Activated CD4-positive, alpha-beta T cell treated with anti-CD3 and anti-CD28 coated beads, Interleukin-2, amount 10 ng/mL, durations not matched to agents 7 days and 5 days (primary cell): ENCODE data around the gene ARFGAP3. TPM values are rescaled to one million over a fixed set of nuclear protein-coding genes. Genes with fewer than 3 reads are reported as not detected.
"Not testable (repeated sequence)": the region's sequence is repeated elsewhere in the genome, so short reads cannot be mapped to it uniquely, and the experiment has no call there.

Experiments
- CTCF ChIA-PET: fragments of 350-600 bp; sonication (Branson Sonifier 250); formaldehyde crosslinking; loops from one replicate; lab custom pipeline; 2021; ENCODE audit warnings: antibody characterized with exemption; lab: Charles Lee
- POLR2A ChIA-PET: fragments of 350-600 bp; sonication (Branson Sonifier 250); formaldehyde crosslinking; loops from one replicate; lab custom pipeline; 2021; ENCODE audit warnings: antibody characterized with exemption; lab: Charles Lee
- DNase-seq: peaks from one replicate; pipeline ENCODE4 v3.0.0-alpha.2; 2020
- H3K27ac Mint-ChIP-seq: one replicate; pipeline ENCODE4 v1.8.0; 2021; ENCODE audit warnings: mild to moderate bottlenecking, moderate library complexity, mixed read lengths
- H3K27me3 Mint-ChIP-seq: one replicate; pipeline ENCODE4 v1.8.0; 2021; ENCODE audit warnings: mixed read lengths
- H3K36me3 Mint-ChIP-seq: one replicate; pipeline ENCODE4 v1.8.0; 2021; ENCODE audit warnings: low read depth, mixed read lengths
- H3K4me1 Mint-ChIP-seq: one replicate; pipeline ENCODE4 v1.8.0; 2021; ENCODE audit warnings: mixed read lengths
- H3K4me3 Mint-ChIP-seq: one replicate; pipeline ENCODE4 v1.8.0; 2021; ENCODE audit warnings: mild to moderate bottlenecking, moderate library complexity, mixed read lengths
- H3K9me3 Mint-ChIP-seq: one replicate; pipeline ENCODE4 v1.8.0; 2021; ENCODE audit warnings: mixed read lengths
- total RNA-seq, 2 experiments: library from RNA; stranded (reverse); gene quantifications; one replicate each; pipeline ENCODE4 v1.2.3, GENCODE V29; 2021

ARFGAP3 gene
- total RNA-seq, 2 experiments from 2014 or later: 23.9 to 25.5 TPM

DNA sequence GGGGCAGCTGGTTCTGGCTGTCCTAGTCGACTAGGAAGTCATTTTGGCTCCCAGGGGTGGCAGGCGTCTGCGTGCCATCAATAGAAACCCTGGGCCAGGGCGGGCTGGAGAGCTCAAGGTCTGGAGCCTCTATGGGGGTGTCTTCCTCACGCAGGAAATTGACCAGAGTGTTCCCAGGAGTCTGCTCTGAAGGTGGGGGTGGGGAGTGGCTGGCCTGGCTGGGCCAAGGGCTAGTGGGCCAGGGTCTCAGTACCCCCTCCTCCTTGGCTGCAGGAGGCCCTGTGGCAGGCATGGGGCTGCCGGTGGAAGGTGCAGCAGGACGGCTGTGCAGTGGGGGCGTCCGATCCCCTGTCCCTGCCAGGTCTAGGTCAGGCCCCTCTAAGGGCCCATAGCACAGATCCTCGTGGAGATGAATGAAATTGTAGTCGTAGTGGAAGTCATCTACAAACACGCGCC is 64.6 kb downstream of the ARFGAP3 start:
- H3K9me3 Mint-ChIP-seq: no peaks in the 10 kb centered on the region

DNA sequence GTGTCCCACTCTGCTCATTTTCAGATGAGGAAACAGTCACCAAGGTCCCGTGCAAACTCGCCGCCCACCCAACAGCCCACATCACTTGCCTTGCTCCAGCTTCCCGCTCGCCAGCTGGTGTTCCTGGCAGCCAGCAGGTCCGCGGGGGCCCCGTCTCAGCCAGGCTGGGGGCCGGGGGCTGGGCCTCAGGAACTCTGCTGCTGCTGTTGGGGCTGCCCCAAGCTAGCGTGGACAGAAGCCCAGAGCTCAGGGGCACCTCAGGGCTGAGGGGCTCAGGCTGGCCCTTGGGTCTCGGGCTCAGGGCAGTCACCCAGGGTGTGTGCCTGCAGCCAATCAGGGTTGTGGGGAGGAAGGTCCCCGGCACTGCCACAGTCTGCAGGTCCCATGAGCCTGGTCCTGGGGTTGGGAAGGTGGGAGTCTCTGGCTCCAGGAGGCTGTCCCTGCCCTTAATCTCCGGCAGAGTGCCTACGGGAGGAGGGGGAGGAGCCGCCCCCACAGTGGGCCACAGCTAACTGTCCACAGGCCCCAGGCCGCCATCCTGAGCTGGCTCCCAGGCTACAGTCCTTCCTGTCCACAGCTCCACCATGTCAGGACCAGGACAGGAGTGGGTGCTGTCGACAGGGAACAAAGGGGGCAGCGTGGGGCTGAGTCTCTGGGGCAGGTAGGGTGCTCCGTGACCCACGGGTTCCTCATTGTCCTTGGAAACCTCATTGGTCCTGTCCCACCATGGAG is 65.2 kb downstream of the ARFGAP3 start:
- H3K27me3 Mint-ChIP-seq: no peaks in the 10 kb centered on the region
- H3K27ac Mint-ChIP-seq: no peak overlapping the region
- H3K36me3 Mint-ChIP-seq: no peaks in the 10 kb centered on the region
- H3K4me1 Mint-ChIP-seq: peaks cover 2% of the 10 kb centered on the region
- CTCF ChIA-PET: interaction anchor here (0.6 to 2.1 kb wide), 2 partner anchors 10 to 357 kb away, joined by 3 to 7 read pairs; no protein-coding TSS in a partner anchor
- DNase-seq: no peak
- H3K4me3 Mint-ChIP-seq: no peak overlapping the region
- no peaks in the 10 kb centered on the region for H3K9me3 Mint-ChIP-seq
- POLR2A ChIA-PET: interaction anchor here (0.7 kb wide), 1 partner anchor 81 kb away, joined by 3 read pairs; no protein-coding TSS in a partner anchor

More for the DNA sequence above, 64.6 kb downstream of the ARFGAP3 start:
- no peak for DNase-seq
- CTCF ChIA-PET: interaction anchor here (2.1 kb wide), 1 partner anchor 9 kb away, joined by 7 read pairs; no protein-coding TSS in a partner anchor
- Mint-ChIP-seq H3K4me1 (peaks cover 6% of the 10 kb centered on the region), H3K4me3 (no peak overlapping the region), H3K36me3 (peaks cover under 1% of the 10 kb centered on the region), H3K27ac (no peak overlapping the region), H3K27me3 (no peaks in the 10 kb centered on the region)
- POLR2A ChIA-PET: no interaction called here

DNA sequence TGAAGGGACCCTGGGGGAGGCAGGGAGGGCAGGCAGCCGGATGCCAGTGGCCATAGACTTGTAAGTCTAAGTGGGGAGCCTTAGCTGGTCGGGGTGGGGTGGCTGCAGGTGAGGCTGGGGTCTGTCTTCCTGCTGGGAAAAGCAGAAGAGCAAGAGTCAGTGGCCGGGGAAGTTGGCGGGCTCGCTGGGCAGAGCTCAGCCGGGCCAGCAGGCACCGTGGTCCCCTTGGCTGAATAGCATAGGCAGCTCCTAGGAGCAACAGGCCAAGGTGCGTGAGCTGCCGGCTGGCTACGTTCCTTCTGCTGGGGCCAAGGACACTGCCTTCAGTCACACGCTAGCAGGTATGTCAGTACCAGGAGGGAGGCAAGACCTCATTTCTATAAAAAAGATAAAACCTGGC is 68.6 kb downstream of the ARFGAP3 start:
- CTCF ChIA-PET: no interaction called here
- POLR2A ChIA-PET: interaction anchor here (0.6 kb wide), 1 partner anchor 872 kb away, joined by 13 read pairs; no protein-coding TSS in a partner anchor
- Mint-ChIP-seq H3K9me3 (no peaks in the 10 kb centered on the region), H3K27ac (no peak overlapping the region), H3K4me1 (no peaks in the 10 kb centered on the region), H3K27me3 (no peaks in the 10 kb centered on the region), H3K4me3 (no peak overlapping the region), H3K36me3 (no peaks in the 10 kb centered on the region)
- no peak for DNase-seq

DNA sequence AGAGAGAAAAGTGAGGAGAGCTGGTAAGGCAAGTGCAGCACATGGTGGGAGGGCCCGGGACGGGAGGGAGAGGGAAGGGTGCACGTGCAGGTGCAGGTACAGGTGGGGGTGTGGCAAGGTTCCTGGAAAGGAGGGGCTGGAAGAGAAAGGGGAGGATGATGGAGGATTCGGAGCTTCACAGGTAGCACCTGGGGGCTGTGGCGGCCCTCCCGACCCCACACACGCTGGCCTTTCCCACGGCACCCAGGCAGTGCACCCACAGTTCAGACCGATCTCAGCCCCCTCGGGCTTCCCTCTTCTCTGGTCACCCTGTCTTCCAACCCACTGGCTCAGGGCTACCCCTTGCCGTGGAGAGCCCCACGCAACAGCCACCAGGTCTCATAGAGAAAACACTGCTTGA is 69.1 kb downstream of the ARFGAP3 start:
- Mint-ChIP-seq H3K36me3 (no peaks in the 10 kb centered on the region), H3K4me3 (no peak overlapping the region), H3K27me3 (no peaks in the 10 kb centered on the region), H3K4me1 (no peaks in the 10 kb centered on the region), H3K27ac (no peak overlapping the region), H3K9me3 (no peaks in the 10 kb centered on the region)
- ChIA-PET POLR2A (interaction anchor here (0.6 kb wide), 1 partner anchor 872 kb away, joined by 13 read pairs; no protein-coding TSS in a partner anchor), CTCF (no interaction called here)
- no peak for DNase-seq

DNA sequence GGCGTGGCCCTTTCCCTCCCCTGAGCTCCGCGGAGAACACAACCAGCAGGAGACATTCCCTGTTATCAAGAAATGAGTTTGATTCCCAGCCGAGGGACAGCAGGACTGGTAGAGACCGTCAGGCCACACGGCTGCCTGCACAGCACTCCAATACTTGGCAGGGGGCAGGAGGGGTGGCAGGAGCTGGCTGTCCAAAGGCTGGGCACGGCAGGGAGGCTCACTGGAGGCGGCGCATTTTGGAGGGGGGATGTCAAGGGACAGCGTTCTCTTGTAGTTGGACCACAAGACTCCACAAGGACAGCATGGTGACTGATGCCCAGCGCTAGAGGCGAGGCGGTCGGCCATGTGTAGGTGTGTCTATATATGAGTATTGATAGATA is 69.7 kb downstream of the ARFGAP3 start:
- POLR2A ChIA-PET: no interaction called here
- H3K4me1 Mint-ChIP-seq: no peaks in the 10 kb centered on the region
- CTCF ChIA-PET: no interaction called here

DNA sequence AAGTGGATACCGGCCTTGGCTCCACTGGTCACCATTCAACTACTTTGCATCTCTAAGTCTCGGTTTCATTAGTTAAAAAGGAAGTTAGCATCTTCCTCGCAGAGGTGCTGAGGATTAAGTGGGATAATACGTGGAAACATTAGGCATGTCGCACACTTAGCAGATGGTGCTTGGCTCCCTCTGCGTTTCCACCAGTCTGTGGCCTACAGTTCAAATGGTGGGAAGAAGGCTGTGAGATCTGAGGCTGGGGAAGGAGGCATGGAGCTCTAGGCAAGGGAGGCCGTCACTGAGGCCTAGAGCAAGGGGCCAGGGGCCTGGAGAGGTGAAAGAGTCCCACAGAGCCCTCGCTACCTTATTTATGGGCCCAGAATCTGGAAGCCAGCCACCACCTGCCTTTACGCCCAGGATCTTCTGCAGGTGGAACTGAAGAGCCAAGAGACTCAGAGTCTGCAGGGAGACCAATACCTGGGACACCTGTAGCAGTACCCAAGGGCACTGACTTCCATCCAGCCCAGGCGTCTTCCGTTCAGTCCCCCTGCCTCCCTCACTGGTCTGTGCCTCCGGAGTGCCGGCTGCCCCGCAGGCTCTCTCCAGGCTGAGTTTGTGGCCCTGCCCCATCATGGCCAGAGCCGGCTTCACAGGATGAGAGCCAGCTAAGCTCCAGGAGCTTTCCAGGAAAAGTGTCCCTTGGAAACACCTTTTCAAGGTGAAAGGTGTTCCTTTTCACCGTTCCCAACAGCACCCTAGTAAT is 70.3 kb downstream of the ARFGAP3 start:
- Mint-ChIP-seq H3K4me1 (no peaks in the 10 kb centered on the region), H3K27ac (no peak overlapping the region), H3K9me3 (no peaks in the 10 kb centered on the region), H3K36me3 (no peaks in the 10 kb centered on the region), H3K27me3 (no peaks in the 10 kb centered on the region), H3K4me3 (no peak overlapping the region)
- ChIA-PET POLR2A (no interaction called here), CTCF (interaction anchor here (0.9 kb wide), 1 partner anchor 118 kb away, joined by 3 read pairs; no protein-coding TSS in a partner anchor)
- no peak for DNase-seq

More for the DNA sequence above, 69.7 kb downstream of the ARFGAP3 start:
- no peaks in the 10 kb centered on the region for H3K27me3 Mint-ChIP-seq
- H3K4me3 Mint-ChIP-seq: no peak overlapping the region
- no peak for DNase-seq
- H3K9me3 Mint-ChIP-seq: no peaks in the 10 kb centered on the region
- no peaks in the 10 kb centered on the region for H3K36me3 Mint-ChIP-seq
- no peak overlapping the region for H3K27ac Mint-ChIP-seq

DNA sequence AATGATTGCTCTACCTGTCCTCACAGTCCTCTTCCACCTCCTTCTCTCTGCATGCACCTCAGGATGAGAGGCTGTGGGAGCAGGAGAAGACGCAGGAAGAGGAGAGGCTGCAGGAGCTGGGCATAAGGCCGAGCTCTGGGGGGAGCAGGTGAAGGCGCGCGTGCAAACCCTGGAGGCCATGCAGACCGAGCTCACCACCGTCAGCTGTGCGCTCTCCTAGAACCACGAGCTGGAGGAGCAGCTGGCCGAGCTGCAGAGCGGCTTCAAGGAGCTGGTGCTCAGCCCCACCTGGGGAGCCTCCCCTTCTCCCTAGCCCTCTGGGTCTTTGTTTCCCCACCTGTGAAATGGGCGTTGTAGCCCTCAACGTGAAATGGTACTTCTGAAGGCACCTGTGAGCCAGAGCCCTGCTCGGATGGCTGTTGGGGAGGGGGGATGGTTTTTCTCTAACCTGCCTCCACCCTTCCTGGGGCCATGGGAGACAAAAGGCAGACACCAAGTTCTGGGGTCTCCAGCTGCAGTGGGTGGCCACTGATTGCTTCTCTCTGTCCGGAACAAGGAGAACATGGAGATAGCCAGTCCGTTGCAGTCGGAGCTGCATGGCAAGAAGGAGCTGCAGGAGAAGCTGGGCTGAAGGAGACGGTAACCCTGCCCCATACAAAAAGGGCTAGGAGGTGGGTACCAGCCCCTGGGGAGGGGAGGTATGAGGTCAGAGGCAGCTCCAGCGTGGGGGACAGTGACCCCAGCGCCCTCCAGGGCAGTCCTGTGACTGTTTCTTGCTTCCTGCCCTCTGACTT is 71.2 kb downstream of the ARFGAP3 start:
- POLR2A ChIA-PET: interaction anchor here (0.6 kb wide), 1 partner anchor 35 kb away, joined by 3 read pairs; no protein-coding TSS in a partner anchor
- Mint-ChIP-seq H3K9me3 (no peaks in the 10 kb centered on the region), H3K36me3 (no peaks in the 10 kb centered on the region), H3K27ac (no peak overlapping the region), H3K4me3 (no peak overlapping the region), H3K27me3 (no peaks in the 10 kb centered on the region), H3K4me1 (no peaks in the 10 kb centered on the region)
- CTCF ChIA-PET: interaction anchor here (0.9 kb wide), 1 partner anchor 117 kb away, joined by 3 read pairs; no protein-coding TSS in a partner anchor
- no peak for DNase-seq

DNA sequence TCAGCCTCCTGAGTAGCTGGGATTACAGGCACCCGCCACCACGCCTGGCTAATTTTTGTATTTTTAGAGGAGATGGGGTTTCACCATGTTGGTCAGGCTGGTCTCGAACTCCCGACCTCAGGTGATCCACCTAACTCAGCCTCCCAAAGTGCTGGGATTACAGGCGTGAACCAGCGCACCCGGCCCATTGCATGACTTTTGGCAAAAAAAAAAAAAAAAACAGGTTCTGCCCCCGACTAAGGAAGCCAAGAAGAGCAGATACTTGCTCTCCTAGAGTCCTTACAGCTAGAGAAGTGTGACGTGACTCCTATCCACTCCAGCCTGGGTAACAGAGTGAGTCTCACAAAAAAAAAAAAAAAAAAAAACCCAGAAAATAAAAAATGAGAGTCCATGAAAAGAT is 74.8 kb downstream of the ARFGAP3 start:
- not testable (repeated sequence) for H3K27ac Mint-ChIP-seq, H3K27me3 Mint-ChIP-seq

DNA sequence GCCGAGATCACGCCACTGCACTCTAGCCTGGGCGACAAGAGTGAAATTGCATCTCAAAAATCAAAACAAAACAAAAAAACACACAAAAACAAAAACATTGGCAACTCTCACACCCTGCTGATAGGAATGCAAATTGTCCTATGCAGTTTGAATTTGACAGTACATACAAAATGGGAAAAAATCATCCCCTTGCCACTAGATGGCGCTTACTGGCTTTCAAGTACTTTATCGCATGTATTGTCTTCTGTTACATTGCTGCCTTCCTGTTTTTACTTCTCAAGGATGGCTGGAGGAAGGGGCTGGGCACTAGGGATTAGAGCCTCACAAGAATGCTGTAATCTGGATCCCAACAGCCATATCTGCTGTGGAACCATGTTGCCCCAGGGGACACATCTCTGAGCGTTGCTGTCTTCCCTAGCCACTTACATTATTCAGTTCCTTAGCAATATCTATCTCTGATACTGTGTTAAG is 77.0 kb downstream of the ARFGAP3 start:
- Mint-ChIP-seq H3K27ac (no peak overlapping the region), H3K4me3 (no peak overlapping the region), H3K9me3 (no peaks in the 10 kb centered on the region), H3K4me1 (no peaks in the 10 kb centered on the region), H3K36me3 (no peaks in the 10 kb centered on the region), H3K27me3 (no peaks in the 10 kb centered on the region)
- ChIA-PET POLR2A (no interaction called here), CTCF (interaction anchor here (0.7 kb wide), 2 partner anchors 20 to 254 kb away, joined by 3 to 4 read pairs; no protein-coding TSS in a partner anchor)
- peak; percentile 79 for DNase-seq

More for the DNA sequence above, 74.8 kb downstream of the ARFGAP3 start:
- DNase-seq, CTCF ChIA-PET, H3K36me3 Mint-ChIP-seq, H3K9me3 Mint-ChIP-seq, H3K4me3 Mint-ChIP-seq, H3K4me1 Mint-ChIP-seq, POLR2A ChIA-PET: not testable (repeated sequence)

DNA sequence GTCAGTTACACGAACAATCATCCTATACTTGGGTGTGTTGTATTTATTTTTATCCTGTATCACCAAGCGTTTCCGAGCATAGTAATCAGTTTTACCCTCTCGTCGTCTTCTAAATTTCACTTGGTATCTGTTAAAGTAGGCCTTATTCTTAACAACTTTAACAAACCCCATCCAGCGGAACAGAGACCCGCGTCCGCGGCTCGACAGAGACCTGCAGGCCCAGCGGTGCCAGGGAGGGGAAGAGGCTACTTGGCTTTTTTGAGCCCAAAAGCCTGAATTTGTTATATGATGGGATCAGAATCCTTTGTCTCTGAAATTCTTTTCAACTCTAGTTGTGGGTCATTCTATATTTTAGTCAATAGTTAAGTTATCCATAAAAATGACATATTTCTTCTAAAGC is 79.9 kb downstream of the ARFGAP3 start:
- ChIA-PET CTCF (no interaction called here), POLR2A (no interaction called here)
- no peak overlapping the region for H3K4me3 Mint-ChIP-seq
- no peaks in the 10 kb centered on the region for H3K9me3 Mint-ChIP-seq
- no peaks in the 10 kb centered on the region for H3K27me3 Mint-ChIP-seq
- H3K4me1 Mint-ChIP-seq: no peaks in the 10 kb centered on the region
- no peaks in the 10 kb centered on the region for H3K36me3 Mint-ChIP-seq
- DNase-seq: no peak
- no peak overlapping the region for H3K27ac Mint-ChIP-seq

DNA sequence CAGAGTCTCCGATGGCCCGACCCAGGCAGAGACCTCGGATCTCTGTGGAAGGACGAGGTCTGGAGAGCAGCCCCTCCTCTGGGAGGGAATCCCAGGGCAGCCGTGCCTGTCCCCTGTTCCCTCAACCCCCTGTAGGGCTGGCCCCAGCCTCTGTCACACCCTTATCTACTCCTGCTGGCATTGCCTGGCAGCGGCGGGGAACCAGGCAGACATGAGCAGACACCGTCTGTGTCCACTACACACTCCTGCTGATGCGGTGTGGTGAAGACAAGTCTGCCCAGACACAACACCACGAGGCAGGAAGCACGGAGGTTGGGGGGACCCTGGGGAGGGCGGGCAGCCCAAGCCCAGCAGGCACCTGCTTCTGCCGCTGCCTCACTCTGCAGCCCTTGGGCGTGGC is 83.9 kb downstream of the ARFGAP3 start:
- ChIA-PET POLR2A (no interaction called here), CTCF (no interaction called here)
- H3K4me3 Mint-ChIP-seq: no peak overlapping the region
- no peaks in the 10 kb centered on the region for H3K27me3 Mint-ChIP-seq
- H3K27ac Mint-ChIP-seq: no peak overlapping the region
- no peaks in the 10 kb centered on the region for H3K36me3 Mint-ChIP-seq
- DNase-seq: no peak
- H3K4me1 Mint-ChIP-seq: no peaks in the 10 kb centered on the region
- no peaks in the 10 kb centered on the region for H3K9me3 Mint-ChIP-seq

DNA sequence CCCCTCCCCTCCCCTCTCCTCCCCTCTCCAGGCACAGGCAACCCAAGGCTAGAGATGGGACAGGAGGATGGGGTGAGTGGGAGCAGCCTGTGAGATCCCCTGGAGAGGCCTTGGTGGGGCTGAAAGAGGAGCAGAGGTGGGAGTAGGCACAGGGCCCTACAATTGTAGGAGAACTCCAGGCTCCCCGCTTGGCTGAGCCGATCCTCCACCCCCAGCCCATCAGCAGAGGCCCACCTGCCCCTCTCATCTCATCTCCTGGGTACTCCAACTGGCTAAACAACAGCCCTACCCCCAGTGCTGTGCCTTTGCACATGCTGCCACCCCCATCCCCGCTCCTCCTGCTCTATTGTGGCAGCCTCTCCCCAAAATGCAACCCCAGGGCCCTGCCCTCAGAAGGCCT is 84.4 kb downstream of the ARFGAP3 start:
- H3K4me3 Mint-ChIP-seq: no peak overlapping the region
- CTCF ChIA-PET: no interaction called here

More for the DNA sequence above, 84.4 kb downstream of the ARFGAP3 start:
- Mint-ChIP-seq H3K36me3 (no peaks in the 10 kb centered on the region), H3K27ac (no peak overlapping the region), H3K9me3 (no peaks in the 10 kb centered on the region), H3K4me1 (no peaks in the 10 kb centered on the region), H3K27me3 (no peaks in the 10 kb centered on the region)
- POLR2A ChIA-PET: no interaction called here
- no peak for DNase-seq
